ENCODE data around the gene COL10A1. TPM values are rescaled to one million over a fixed set of nuclear protein-coding genes. Genes with fewer than 3 reads are reported as not detected.

COL10A1 gene
- total and polyA plus RNA-seq, 8 donors: 0.07 to 15.4 (median 1.7) TPM; not detected in 4

DNA sequence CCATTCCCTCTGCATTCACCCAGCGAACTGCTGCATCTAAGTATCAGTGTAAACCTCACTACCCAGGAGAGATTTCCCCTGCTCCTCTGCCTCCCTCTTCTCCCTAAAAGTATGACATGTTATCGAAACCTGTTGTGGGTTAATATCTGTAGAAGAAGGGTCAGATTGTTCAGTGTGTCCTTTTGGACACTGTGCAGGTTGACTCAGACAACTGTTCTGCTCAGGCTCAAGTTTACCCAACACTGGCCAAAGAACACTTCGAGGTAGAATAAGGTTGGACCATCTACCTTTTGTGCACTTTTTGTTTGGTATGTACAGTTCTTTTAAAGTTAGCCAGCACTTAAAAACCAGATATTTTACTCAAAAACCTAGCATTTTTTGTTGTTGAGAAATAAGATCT is 20.7 kb downstream of the COL10A1 start:
- ATAC-seq: no peak
- H3K27ac ChIP-seq: no peak overlapping the region
- H3K4me3 ChIP-seq: no peak overlapping the region
- TF ChIP-seq, protein P1, sequence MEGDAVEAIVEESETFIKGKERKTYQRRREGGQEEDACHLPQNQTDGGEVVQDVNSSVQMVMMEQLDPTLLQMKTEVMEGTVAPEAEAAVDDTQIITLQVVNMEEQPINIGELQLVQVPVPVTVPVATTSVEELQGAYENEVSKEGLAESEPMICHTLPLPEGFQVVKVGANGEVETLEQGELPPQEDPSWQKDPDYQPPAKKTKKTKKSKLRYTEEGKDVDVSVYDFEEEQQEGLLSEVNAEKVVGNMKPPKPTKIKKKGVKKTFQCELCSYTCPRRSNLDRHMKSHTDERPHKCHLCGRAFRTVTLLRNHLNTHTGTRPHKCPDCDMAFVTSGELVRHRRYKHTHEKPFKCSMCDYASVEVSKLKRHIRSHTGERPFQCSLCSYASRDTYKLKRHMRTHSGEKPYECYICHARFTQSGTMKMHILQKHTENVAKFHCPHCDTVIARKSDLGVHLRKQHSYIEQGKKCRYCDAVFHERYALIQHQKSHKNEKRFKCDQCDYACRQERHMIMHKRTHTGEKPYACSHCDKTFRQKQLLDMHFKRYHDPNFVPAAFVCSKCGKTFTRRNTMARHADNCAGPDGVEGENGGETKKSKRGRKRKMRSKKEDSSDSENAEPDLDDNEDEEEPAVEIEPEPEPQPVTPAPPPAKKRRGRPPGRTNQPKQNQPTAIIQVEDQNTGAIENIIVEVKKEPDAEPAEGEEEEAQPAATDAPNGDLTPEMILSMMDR (IDR thresholded peaks at IDR 0.05): no peak
- no peaks in the 10 kb centered on the region for H3K27me3 ChIP-seq
- peaks cover 3 to 19% (median 12%) of the 10 kb centered on the region in 3 donors for H3K4me1 ChIP-seq
- H3K36me3 ChIP-seq: peaks cover 0 to 7% (median 0%) of the 10 kb centered on the region in 3 donors
- no peak for DNase-seq
- no peaks in the 10 kb centered on the region for H3K9me3 ChIP-seq
- intact Hi-C loops (cut with DNase I): no loop called here
- WGBS, 2 donors: 75 to 76% methylated on average over 3 of the region's 3 CpGs
- FAIRE-seq: no peak

DNA sequence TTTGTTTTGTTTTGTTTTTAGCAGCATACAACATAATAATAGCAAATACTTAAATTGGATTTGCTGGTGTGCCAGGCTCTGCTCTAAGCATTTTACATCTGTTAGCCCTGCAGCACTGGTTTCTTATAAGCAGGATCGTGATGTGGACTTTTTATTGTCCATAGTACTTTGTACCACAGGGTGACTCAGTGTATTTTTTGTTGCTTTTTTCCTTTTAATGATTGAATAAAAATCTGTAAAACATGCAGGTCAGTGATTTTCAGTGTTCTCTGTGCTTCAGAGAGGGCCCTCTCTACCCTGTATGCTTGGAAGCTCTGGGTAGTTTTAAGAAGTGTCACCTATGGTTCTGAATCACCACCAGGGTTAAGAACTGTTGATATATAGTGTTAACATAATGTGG is 21.3 kb downstream of the COL10A1 start:
- TF ChIP-seq, protein P1 (IDR thresholded peaks at IDR 0.05): no peak
- no peak for ATAC-seq
- H3K9me3 ChIP-seq: no peaks in the 10 kb centered on the region
- peaks cover 0 to 2% (median 0%) of the 10 kb centered on the region in 3 donors for H3K36me3 ChIP-seq
- WGBS, 2 donors: 93 to 96% methylated on average over 1 of the region's 1 CpG
- intact Hi-C loops (cut with DNase I): no loop called here
- DNase-seq: no peak
- no peak overlapping the region for H3K27ac ChIP-seq
- peaks cover 3 to 21% (median 17%) of the 10 kb centered on the region in 3 donors for H3K4me1 ChIP-seq
- FAIRE-seq: no peak
- no peaks in the 10 kb centered on the region for H3K27me3 ChIP-seq
- no peak overlapping the region for H3K4me3 ChIP-seq

DNA sequence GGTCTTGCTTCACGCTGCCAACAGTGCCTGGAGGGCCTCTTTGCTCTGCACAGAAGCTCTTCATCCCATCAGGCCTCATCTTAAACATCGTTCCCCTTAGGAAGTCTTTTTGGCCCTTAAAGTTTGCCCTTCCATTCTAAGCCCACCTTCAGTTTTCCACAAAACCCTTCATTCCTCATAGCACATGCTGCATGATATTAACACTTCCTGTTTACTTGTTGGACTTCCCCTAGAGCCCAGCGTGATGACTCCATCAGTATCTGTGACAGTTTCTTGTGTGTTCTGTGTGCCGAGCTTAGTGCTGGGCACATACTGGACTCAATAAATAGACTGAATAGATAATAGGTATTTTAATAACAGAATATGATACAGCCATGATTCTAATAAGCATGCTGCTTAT is 23.1 kb downstream of the COL10A1 start:
- H3K9me3 ChIP-seq: no peaks in the 10 kb centered on the region
- FAIRE-seq (no peak), DNase-seq (no peak), ATAC-seq (no peak)
- no peaks in the 10 kb centered on the region for H3K27me3 ChIP-seq
- H3K4me1 ChIP-seq: peaks cover 3 to 24% (median 18%) of the 10 kb centered on the region in 3 donors
- H3K36me3 ChIP-seq: no peaks in the 10 kb centered on the region
- TF ChIP-seq, protein P1 (IDR thresholded peaks at IDR 0.05): no peak
- WGBS, 2 donors: 80 to 83% methylated on average over 4 of the region's 4 CpGs
- no peak overlapping the region for H3K27ac ChIP-seq
- H3K4me3 ChIP-seq: no peak overlapping the region
- intact Hi-C loops (cut with DNase I): no loop called here

DNA sequence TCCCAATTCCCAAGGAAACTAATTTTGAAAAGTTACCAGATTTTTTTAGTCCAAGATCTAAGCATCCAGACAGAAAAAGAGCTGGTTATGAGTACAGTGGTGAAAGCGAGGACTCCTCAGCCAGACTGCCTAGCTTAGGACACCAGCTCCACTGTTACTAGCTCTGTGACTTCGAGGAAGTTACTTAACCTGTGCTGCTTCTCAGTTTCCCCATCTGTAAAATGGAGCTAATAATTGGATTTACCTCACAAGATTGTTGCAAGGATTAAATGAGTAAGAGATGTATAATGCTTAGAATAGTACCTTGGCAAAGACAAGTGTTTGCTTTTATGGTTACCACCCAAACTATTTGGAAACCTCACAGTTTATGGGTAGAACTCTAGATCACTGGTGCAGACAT is 24.1 kb downstream of the COL10A1 start:
- Histone ChIP-seq H3K27me3 (no peaks in the 10 kb centered on the region), H3K36me3 (no peaks in the 10 kb centered on the region), H3K27ac (peak overlapping the region in 2 of 4 donors; percentile 94 to 97), H3K9me3 (no peaks in the 10 kb centered on the region), H3K4me3 (peak overlapping the region in 3 of 4 donors; percentile 70 to 77 (median 71)), H3K4me1 (peaks cover 3 to 24% (median 18%) of the 10 kb centered on the region in 3 donors)
- TF ChIP-seq, protein P1 (IDR thresholded peaks at IDR 0.05): no peak
- FAIRE-seq: no peak
- no peak for ATAC-seq
- 54 to 57% methylated on average over 2 of the region's 2 CpGs for WGBS, 2 donors
- intact Hi-C loops (cut with DNase I): no loop called here
- no peak for DNase-seq

DNA sequence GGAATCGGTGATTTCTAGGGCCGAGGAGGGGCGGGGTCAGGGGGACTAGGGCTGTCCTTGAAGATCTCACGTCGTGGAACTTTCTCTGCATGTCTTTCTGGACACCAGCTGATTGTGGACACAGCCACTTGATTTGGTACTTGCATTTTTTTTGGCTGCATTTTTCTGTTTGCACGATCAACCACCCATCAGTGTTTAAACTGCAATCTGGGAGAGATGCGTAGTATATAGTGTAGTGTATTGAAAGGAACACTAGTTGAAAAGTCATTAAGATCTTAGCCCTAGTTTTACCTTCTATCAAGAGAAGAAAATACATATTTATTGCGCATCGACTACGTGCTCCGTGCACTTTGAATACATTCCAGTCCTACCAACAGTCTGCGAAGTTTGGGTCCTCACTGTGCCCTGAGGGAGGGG is 24.6 kb downstream of the COL10A1 start:
- no peak for DNase-seq
- peaks cover 2 to 22% (median 18%) of the 10 kb centered on the region in 3 donors for H3K4me1 ChIP-seq
- H3K36me3 ChIP-seq: no peaks in the 10 kb centered on the region
- H3K9me3 ChIP-seq: no peaks in the 10 kb centered on the region
- 0 to 2% methylated on average over 12 of the region's 12 CpGs for WGBS, 2 donors
- FAIRE-seq: no peak
- peak in 1 of 4 donors; percentile 4 for ATAC-seq
- intact Hi-C loops (cut with DNase I): no loop called here
- peak overlapping the region; percentile 51 to 77 (median 70) for H3K4me3 ChIP-seq
- peak overlapping the region; percentile 94 to 97 (median 95) for H3K27ac ChIP-seq
- H3K27me3 ChIP-seq: no peaks in the 10 kb centered on the region
- TF ChIP-seq, protein P1 (IDR thresholded peaks at IDR 0.05): no peak
